HG03439 (cell line): Measurements from ENCODE around the gene PALLD.

Source experiments
- ATAC-seq: cut with Tn5 transposase; IDR thresholded peaks from one replicate; pipeline ENCODE4 v1.9.1; 2021; ENCODE audit warnings: mild to moderate bottlenecking, moderate library complexity; ENCODE audit not compliant: unreplicated experiment

The PALLD gene

DNA sequence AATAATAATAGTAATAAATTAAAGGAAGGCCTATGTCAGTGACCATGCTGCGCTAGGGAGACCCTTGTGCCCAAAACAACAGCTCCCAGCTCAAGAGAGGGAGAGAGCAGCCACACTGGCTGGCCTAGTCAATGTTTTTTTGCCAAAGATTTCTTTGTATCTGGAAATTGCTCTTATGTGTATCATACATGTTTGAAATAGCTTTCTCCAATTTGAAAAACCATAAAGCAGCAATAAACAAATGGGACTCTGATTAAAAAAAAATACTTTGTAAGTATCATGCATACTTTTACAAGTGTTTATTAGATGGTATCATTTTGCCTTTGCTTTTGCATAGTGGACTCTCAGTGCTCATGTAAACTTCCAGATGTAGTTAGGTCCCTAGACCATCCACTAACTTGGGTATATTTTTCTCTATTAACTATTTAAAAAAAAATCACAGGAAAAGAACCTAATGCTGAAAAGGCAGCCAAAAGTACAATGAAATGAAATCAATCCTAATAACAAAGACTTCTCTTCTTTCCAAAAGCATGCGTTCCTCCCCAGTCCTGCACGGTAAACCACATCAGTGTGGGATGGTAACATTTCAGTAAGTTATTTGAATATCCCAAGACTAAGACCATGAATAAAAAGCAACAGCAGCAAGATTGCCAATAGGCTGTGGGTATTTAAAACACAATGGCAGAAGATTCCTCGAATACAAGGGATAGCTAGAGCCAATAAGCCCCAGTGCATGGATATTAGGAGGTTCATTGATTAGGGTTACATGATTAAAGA is 117.6 kb downstream of the PALLD start:
- ATAC-seq, result no peak

DNA sequence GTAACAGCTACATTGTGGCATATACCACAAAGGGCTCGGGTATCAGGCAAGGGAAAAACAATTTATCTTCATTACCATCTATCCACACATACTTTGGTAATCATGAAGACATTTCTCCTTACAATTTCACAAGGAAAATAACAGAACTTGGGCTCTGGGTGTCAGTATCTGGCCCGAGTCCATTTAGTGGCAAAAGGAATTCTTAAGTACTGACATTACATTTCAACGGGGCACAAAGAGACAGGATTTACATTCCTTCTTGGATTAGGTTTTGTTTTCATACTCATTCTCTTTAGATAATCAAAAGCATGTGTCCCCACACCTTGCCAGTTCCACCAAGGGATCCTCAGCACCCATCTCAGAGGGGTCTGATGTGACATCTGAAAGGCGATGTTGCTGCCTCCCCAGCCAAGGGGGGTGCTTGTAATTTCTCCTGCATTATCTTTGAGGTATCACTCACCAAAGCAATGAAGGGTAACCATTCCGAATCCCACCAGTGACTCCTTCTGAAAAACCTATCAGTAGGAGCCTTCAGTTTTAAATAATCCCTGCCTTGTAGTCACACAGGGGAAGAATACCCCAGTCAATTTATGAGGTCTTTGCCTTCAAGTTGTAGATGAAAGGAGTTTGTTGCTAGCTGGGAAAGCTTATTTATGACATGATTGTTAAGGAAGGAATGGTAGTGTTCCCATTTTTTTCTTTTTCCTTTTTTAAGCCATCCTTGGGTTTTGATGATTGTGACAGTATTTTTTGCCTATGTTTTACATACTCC is 118.6 kb downstream of the PALLD start:
- no peak for ATAC-seq

DNA sequence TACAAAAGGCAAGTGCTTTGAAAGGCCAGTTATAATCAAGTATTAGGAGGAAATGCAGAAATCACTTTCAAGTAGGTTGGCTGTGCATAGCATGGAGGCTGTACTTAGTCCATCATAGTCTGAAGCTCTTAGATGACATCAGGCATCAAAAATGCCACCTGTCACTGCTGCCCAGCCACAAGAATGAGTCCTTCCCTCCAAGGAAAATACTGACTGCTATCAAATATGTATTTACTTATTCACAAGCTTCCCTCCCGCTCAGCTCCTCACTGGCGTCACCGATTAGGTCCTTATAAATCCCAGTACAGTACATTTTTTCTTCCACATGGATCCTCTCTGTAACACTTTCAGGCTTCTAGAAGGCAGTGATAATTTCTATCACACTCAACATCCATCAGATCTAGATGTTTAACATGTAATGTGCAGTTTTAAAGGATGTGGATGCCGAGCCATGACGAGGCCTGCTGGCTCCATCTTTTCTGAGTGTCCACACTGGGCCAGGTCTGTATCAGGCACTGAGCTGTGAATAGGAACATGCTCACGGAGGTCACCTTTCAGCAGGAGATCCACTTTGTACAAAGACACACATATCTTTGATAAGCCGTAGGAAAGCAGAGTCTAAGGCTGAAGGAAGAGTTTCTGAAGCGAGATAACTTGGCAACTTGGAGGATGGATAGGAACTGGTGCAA is 121.9 kb downstream of the PALLD start:
- no peak for ATAC-seq

DNA sequence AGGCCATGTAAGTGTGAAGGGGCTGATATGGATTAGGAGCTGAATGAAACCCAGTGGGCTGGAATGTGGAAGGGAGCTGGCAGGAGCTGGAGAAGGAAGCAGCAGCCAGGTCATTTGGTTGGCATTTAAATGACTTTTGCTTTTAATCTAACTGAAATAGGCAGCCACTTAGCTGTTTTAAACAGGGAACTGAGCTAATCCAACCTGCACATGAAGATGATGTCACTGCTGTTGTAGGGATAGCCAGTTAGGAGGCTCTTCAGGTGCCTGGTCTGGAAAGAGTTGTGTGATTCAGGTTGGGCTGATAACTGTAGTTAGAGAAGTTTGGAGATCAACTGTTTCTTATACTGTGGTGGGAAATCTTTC is 122.4 kb downstream of the PALLD start:
- ATAC-seq, result no peak

DNA sequence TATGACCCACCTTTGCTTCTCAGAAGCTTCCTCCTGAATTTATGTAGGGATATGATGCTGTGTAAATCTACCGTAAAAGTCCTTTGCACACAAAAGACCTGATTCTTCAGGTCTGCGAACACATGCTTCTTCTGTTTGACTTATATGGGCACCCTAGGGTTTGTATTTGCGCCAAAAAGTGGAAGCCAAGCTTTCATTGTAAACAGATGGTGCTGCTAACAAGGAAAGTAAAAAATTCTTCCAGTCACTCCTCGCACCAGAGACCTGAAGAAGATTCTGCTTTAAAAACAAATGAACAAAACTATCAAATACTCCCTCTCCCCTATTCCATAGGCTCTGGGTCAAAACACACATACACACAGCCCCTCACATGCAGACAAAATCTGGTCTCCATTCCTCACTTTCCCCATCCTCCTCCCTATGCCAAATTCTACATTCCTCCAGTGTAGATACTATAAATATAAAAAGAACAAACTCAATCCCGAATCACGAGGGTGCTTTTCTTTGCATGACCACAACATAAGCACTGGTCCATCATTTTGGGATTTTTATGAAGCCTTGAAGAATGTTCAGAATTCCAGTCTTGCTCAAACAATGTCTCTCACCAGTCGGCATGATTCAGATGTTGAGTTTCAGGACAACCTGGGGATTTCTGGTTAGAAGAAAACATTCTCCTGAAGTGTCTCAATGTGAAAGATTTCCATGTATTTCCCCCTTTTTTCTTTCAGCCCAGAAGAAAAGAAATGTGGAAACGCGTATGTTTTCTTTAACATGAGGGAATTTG is 125.1 kb downstream of the PALLD start:
- ATAC-seq, result no peak

DNA sequence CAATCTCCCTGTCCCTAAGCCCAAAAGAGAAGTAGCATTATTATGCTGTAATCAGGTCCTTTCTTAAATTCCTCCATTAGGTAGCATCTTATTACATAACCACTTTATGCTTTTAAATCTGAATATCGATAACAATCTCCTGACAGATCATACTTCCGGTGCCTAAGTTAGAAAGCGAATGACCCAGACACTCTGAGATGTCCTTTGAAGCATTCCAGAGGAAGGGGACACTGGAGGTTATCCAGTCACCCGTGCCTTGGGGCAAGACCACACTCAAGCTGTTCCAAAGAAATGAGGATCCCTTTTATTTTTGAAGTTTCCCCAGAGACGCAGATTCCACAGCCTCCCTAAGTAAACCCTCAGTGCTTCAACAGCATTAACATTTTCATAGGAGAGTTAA is 125.7 kb downstream of the PALLD start:
- no peak for ATAC-seq

DNA sequence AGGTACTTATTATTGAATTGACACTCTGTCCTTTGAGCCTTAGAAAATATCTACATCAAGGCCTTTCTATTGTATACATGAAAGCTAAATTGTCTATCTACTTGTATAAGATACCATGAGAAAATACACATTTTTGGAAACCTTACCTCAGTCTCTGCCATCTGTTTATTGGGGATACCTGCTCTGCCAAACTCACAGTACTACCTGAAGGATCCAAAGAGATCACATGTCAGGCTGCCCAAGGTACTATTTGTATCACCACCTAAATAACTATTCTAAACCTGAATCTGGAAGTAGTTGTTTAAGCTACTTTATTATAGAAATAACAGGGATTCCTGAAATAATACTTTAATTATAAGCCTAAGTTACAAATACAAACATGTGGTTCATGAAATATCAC is 126.2 kb downstream of the PALLD start:
- ATAC-seq, result no peak

DNA sequence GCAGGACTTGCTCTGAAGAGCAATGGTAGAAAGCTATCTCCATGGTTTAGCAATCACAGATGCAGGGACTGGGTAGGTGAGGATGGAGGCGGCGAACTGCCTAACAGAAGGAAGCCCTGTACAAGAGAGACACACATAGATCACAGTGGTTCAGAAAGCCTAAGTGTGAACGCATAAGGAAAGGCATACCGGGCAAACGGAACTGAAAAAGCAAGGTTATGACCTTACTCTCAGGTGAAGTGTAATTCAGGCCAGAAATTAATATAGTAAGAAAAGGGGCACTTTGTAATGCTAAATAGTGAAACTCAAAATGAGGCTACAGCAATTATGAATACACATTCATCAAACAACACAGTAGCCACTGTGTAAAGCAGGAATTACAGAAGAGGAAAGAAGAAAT is 126.6 kb downstream of the PALLD start:
- no peak for ATAC-seq

DNA sequence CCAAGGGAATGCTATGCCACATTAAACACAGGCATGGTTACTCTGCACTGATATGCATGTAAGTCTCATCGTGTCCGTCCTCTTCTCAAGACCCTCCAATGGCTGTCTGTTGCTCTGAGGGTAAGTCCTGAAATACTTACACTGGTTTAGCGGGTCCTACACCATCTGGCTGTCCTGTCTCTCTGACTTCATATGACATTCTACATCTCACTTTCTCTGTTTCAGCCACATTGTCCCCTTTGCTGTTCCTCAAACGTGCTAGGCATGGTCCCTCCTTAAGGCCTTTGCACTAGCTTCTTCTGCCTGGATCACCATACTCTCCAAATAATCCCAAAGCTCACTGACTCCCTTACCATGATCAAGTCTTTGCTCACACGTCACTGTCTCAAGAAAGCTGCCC is 131.4 kb downstream of the PALLD start:
- ATAC-seq, result no peak

GRCh38 chr4:168629566-168629965 is 132.7 kb downstream of the PALLD start:
- no peak for ATAC-seq

DNA sequence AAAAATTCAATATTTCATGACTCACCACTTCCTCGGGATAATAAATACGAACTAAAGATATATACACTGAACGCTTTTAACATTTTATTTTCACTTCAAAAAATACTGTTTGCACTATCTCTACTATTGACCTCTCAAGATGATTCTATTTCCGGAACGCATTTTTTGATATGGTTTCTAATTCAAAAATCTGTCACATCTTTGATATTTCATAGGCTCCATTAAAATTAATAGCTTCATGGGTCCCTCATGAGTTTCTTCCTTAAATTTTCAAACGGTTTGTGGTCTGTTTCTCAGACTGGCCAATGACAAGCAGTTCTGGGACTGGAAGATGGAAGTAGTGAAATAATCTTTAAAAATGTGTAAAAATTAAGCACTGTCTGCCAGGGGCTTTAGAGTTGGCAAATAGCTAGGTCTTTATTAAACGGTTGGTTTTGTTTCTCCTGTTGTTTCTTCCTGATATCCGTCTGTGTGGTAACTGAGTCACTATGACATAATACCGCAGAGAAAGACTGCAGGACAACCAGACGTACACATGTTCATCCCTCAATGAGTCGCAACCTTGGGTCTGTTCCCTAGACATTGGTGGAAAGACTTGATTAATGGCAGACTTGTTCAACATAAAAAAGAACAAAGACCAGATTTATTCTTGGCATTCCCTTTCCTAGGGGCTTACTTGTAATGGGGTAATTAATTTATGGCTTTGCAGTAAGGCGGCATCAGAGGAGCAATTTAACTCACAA is 133.8 kb downstream of the PALLD start:
- no peak for ATAC-seq

DNA sequence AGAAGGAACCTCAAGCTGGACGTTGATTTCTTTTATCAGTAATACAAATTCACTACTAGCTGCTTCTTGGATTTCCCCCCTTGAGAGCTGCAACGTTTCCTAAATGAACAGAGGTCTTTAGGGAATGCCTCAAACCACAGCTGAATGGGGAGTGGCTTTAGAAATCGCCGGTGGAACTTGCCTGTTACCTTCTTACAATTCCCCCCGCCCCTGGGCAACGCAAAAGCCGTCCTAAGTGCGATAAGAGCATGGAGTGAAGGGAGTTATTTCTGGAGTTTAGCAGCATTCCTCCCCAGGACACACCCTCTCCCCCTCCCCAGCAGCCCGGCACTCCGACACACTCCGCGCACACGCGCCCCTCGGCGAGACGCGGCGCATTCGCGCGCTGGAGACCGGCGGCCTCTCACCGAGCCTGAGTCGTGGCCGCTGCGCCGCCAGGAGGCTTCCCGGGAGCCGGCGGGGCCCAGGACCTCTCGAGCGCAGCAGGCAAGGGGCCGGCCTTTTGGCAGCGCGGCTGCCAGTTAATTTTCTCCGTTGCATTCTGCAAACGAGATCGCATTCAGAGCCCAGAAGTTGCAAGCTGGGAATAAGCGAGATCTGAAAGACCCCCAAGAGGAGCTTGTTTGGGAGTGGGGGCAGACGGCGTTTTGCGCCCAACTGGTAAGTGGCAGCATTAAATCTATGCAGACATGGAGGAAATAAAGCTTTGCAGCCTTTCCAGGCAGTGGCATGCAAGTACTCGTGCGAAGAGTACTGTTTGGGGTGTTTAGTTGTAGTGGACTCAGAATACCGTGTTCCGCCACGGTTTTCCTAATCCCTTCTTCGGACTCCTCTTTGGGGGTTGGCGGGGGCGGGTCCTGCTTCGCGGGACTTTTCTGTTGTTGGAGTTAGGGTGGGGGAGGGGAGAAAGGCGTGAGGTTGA is 134.7 kb downstream of the PALLD start:
- no peak for ATAC-seq

GRCh38 chr4:168632301-168632725 is 135.5 kb downstream of the PALLD start:
- no peak for ATAC-seq

GRCh38 chr4:168633064-168633463 is 136.2 kb downstream of the PALLD start:
- ATAC-seq, result no peak

GRCh38 chr4:168633496-168633895 is 136.6 kb downstream of the PALLD start:
- ATAC-seq, result no peak

DNA sequence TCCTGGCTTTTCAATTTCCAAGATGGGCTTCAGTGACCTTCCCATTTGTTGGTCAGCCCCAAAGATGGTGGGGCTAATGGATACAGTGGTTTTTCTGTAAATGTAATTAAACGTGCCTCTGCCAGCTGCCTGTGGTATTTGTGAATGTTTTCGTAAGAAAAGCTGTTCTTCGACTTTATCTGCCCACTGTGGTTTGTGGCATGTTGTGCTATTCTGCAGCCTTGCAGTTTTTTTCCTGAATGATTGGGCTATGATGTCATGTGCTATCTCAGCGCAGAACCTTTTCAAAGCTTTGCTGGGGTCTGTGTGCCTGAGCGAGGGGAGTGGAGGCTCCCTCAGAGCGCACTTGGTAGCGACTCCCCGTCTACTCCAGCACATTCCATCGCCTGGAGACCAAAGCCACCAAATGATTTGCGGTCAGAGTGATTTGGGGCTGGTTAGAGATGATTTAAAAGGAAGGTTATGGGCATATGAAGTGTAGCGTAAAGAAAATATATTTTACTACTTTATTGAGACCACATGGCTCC is 137.5 kb downstream of the PALLD start:
- no peak for ATAC-seq

DNA sequence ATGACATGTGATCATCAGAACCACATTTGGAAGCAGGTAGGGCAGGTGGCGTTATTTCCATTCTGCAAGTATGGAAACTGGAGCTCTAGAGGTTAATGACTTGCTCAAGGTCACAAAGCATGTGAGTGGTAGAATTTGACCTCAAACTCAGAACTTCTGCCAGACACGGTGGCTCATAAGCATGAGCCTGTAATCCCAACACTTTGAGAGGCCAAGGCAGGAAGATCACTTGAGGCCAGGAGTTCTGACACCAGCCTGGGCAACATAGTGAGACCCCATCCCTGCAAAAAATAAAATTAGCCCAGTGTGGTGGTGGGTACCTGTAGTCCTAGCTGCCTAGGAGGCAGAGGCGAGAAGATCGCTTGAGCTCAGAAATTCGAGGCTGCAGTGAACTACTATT is 139.2 kb downstream of the PALLD start:
- ATAC-seq, result no peak

DNA sequence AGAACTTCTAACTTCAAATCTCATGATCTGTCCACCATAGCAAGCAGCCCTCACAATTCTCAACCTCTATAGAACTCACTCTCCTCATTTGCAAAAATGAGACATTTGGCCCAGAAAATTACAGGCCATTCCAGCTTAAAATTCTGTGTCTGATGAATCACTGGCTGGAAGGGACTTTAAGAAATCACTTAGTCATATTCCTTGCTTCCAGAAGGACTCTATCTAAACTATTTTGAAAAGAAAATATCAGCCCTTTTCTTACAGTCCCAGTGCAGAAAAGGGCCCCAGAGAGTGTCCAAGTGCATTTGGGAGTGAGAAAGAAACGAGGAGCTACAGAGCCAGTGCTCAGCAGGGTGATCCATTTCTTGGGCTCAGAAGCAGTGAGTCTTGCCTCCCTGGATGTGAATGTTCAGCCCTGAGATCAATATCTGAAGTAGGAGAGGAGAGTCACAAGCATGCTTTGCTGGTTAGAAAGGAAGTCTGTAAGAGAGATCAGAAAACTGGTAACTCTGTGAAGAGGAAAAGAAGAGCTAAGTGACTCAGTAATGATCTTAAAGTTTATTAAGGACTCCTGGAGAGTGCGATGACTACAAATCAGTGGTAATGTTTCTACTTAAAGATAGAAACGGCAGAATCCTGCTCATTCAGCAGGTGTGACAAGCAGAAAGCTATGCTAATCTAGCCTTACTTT is 139.8 kb downstream of the PALLD start:
- no peak for ATAC-seq
